GM19328 (cell line): ENCODE measurements around the gene NASP.
A peak's percentile ranks its signal among the peaks of the same experiment; 100 is the strongest.

Experiments used
- ATAC-seq: cut with Tn5 transposase; IDR thresholded peaks from one replicate; pipeline ENCODE4 v1.9.1; 2021; ENCODE audit warnings: mild to moderate bottlenecking, moderate library complexity; ENCODE audit not compliant: unreplicated experiment

Gene NASP, protein sequence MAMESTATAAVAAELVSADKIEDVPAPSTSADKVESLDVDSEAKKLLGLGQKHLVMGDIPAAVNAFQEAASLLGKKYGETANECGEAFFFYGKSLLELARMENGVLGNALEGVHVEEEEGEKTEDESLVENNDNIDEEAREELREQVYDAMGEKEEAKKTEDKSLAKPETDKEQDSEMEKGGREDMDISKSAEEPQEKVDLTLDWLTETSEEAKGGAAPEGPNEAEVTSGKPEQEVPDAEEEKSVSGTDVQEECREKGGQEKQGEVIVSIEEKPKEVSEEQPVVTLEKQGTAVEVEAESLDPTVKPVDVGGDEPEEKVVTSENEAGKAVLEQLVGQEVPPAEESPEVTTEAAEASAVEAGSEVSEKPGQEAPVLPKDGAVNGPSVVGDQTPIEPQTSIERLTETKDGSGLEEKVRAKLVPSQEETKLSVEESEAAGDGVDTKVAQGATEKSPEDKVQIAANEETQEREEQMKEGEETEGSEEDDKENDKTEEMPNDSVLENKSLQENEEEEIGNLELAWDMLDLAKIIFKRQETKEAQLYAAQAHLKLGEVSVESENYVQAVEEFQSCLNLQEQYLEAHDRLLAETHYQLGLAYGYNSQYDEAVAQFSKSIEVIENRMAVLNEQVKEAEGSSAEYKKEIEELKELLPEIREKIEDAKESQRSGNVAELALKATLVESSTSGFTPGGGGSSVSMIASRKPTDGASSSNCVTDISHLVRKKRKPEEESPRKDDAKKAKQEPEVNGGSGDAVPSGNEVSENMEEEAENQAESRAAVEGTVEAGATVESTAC

DNA sequence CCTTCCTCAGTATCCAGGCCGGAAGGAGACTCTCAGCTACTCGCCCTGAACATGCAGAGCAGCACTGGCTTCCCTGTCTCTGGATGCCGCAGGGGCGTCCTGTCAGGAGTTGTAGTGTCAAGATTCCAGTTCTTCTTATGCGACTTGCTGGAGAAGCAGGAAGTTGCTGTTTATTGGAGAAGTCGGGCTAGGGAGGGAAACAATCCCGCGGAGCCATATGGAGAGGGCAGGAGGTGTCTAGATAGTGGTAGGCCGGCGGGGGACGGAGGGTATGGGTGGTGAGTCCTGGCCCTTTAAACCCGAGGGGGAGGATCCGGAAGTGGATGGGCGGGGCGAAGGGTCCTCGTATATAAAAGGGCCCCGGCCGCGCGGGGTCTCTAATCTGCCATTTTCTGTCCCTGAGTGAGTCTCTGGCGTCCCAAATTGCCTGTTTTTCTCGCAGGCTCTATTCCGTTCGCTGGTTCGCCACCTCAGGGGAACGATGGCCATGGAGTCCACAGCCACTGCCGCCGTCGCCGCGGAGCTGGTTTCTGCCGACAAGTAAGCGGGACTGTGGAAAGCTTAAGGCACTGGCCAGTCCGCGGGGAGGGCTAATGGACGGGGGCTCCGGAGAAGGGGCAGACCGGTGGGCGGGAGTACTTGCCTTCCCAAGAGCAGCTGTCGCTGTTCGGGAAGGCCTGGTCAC is at the start of gene NASP:
Gene NASP, plus strand, starts transcription at position 376 of the 685 bp plus-strand sequence. Its CDS starts 106 bp downstream, at position 482.
- peak; percentile 46 for ATAC-seq

DNA sequence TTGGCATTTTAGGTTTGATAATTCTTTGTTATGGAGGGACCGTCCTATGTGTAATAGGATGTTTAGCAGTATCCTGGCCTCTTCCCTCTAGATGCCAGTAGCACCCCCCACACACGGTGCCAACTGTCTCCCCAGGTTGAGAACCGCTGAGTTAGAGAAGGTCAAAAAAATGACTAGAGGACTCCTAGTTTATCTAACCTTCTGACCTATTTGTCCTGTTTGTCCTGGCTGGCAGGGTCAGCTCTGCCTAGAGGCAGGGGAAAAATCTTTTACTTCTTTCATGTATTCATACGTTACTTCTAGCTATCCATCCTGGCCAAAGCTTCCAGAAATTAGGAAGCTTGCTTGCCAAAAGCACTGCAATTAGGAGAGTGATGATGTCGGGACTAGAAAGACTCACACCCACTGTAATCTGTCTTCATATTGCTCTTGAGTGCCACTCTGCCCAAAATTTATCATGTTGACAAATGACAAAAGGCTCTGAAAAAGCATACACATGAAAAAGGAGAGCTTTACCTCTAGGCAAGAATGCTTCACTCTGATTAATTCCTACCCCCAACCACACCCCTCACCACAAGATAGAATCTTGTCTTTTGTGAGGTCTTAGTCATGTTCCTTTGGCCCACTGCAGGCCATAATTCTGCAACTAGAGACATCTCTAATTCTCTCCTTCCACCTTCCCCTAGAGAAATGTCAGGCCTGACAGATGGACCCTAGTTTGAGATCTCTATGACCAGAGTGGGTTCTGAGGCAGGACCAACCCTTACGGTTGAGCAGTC is 47.7 kb upstream of the NASP start:
- no peak for ATAC-seq

DNA sequence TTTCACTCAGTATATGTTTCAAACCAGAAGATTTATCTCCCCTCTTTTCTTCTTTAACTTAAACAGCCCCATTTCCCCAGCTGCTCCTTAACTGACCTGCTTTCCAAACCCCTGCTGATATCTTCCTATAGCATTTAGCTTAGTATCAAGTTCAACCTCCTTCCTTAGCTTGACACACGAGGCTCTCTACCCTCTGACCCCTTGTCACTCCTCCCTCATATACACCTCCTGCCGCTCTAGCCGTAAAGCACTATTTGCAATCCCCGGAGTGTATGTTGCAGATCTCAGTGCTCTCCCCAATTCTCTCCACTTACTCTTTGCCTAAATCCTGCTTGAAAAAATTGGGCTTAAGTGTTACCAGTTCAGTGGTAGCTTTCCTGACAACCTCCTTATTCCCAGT is 47.0 kb upstream of the NASP start:
- no peak for ATAC-seq

DNA sequence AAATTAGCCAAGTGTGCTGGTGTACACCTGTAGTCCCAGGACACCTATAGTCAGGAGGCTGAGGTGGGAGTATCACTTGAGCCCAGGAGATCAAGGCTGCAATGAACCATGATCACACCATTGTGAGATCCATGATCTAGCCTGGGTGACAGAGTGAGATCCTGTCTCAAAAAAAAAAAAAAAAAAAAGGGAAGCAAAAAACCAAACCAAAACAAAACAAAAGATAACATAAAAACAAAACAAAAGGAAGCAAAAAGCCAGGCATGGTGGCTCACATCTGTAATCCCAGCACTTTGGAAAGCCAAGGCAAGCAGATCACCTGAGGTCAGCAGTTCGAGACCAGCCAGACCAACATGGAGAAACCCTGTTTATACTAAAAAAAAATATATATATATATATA is 42.6 kb upstream of the NASP start:
- ATAC-seq, result no peak

DNA sequence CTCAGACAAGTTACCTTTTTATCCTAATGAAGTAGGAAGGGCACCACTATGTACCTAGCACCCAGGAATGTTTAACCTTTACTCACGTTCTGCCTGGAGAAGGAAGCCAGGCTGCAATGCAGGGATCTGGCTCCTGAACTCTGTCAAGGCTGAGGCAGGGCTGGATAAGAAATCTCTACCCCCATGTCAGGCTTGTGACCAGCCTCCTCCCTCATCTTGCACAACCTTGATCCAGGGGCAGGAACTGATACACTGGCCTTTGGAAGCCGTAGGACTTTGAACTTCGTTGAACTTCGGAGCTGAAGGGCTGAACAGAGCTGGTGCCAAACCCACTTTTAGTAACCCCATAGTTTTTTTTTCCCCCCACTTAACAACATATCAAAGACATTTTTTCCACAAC is 41.2 kb upstream of the NASP start:
- no peak for ATAC-seq

DNA sequence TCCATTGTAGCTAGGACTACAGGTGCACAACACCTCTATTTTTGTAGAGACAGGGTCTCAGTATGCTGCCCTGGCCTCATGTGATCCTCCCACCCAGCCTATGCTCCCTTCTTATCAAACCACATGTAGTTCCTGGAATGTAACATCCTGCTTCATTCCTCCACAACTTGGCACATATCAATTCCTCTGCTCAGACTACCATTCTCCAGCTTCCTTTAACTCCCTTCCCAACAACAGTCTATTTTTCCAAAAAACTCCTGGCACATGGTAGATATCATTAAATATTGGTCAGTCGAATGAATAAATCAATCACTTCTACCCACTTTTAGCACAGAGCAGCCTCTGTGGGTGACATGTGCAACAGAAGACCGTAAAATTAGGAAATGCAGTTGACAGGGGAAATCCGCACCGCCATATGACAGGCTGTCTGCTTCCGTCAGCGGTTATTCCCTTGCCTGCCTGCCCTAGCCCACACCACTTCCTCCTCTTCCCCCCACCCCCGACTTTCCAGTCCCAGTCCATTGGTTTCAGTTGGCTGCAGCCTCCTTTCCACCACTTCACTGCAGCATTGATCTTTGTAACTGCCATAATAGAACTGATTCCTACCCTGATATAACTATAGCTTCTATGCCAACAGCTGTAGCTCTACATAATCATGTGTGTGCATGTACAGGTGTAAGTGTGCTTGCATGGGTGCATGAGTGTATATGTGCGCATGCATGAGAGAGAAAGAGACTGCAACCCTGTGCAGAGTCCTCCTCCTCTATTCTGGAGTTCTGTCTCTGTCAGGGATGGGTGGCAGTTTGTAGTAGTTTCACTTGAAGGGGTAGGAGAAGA is 40.0 kb upstream of the NASP start:
- ATAC-seq, result no peak

DNA sequence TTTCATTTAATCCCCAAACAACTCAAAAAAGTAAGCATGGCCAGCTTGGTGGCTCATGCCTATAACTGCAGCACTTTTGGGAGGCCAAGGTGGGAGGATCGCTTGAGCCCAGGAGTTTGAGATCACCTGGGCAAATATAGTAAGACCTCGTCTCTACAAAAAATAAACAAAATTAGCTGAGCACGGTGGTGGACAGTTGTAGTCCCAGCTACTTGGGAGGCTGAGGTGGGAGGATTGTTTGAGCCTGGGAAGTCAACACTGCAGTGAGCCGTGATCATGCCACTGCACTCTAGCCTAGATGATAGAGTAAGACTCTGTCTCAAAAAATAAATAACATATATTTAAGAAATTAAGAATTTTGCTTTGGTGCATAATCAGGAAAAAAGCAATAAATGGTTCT is 39.3 kb upstream of the NASP start:
- no peak for ATAC-seq

DNA sequence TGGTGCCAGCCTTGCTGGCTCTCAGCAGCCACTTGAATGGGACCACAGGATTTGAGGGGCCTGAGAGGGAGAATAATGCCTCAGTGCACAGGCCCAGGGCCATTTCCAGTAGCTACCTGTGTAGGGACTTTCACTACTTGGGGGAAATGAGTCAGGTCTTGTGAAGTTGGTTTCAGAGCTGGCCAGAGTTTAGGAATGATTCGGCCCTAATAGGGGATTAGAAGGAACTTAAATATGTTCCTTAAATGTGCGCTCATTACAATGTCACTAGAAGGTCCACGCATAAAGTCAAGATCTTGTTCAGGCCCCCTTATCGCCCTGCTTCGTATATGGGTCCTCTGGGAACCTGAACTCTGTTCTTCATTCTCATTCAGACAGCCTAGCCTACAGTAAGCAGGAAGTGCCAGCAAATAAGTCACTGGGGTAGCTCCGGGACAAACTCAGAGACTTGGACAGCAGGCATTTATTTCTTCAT is 38.8 kb upstream of the NASP start:
- no peak for ATAC-seq

DNA sequence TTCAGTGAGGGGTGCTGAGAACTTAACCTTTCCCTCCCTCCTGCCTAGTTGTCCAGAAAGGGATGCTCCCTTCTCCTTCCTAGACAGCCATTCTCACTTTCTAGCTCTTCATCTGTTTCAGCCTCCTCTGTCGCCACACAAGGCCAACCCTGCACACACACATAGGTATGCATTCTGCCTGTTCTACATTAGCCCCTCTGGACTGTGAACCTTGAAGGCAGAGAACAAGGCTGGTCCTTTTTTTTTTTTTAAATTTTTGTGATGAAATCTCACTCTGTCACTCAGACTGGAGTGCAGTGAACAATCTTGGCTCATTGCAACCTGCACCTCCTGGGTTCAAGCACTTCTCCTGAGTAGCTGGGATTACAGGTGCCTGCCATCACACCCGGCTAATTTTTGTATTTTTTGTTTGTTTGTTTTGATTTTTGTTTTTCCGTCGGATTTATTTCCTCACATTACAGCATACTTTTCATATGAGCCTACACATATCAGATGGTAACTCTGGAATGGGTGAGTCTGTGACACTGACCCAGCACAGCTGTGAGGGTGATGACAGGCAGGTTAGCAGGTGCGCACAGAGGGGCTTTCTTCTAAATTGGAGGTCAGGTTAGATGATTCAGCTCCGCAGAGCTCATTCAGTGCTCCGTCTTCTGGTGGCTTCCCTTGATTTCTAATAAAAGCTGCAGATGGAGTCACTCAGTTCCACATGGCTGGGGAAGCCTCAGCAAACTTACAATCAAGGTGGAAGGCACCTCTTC is 38.1 kb upstream of the NASP start:
- no peak for ATAC-seq

DNA sequence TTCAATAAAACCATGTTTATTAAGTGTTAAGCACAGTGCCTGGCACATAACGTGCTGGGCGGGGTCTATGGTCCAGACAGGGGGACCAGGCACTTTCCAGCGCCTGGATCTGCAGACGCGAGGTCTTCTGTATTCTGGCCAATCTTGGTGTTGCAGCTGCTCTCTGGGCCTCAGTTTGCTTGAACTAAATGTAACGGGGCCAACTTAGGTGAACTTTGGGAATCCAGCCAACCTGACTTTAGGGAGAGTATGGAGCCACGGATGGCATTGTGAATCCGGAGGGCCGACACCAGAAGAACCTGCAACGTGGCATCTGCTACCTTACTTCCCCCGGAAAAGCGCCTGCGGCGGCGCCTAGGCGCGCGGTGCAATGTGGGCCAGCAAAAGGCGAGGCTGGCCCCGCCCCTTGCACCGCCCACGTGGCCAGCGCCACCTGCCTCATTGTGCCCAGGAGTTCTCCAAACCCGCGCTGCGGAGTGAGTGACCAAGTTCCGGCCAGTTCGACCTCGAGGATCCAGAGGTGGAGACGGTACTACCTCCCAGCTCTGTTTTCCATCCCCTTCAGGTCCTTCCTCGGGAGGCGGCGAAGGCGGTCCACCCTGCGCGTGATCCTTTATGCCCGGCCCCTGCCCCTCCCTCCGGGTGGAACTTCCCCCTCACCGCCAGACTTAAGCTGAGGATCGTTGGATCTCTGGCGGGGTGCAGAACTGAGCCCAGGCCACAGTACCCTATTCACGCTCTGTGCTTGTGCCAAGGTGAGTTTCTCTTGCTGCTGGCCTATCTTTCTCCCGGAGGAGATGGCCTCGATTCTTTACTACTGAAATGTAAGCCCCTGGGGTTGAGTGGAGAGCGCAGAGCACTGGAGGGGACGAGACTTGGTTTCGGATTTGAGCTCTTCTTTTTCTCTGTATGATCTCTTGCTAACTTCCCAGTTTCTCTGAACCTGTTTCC is 33.2 kb upstream of the NASP start, which contains the start of gene AKR1A1:
Gene AKR1A1, plus strand, starts transcription at position 426 of the 951 bp plus-strand sequence. CDS start 10,969 bp downstream, outside the sequence.
- peak; percentile 83 for ATAC-seq

DNA sequence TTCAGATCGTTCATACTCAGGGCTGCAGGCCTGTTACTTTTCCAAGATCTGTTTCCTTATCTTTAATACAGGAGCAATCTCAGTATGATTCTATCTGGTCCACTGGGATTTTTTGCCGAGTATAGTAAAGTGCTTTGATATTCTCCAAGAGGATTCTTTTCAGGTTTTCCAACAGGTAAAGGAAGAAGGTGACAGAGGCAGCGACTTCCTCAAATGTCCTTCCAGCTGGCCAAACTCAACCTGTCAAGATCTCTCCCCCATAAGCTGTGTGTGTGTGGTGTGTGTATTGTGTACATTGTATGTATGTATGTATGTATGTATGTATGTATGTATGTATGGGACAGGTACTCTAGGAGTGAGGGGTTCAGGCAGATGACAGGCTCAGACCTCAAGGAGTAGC is 32.2 kb upstream of the NASP start:
- no peak for ATAC-seq

DNA sequence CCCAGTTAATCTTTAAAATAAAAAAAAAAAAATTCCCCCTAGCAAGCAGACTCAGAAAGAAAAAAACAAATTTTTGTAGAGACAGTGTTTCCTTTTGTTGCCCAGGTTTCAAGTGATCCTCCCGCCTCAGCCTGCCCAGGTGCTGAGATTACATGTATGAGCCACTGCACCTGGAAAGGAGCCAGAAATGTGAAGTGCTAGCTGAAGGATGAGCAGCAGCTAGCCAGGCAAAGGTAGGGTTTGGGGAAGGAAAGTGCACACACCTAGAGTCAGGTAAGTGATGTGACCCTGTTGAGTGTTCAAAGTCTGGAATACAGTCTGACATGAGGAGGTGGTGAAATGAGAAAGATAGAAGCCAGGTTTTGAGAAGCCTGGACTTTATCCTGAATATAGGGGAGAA is 31.5 kb upstream of the NASP start:
- no peak for ATAC-seq

DNA sequence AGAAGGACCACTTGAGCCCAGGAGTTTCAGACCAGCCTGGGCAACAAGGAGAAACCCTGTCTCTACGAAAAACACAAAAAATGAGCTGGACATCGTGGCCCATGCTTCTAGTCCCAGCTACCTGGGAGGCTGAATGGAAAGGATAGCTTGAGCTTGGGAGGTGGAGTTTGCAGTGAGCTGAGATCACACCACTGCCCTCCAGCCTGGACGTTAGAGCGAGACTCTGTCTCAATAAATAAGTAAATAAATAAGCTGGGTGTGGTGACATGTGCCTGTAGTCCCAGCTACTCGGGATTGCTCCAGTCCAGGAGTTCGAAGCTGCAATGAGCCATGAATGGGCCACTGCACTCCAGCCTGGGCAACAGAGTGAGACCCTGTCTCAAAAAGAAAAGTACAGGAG is 29.6 kb upstream of the NASP start:
- ATAC-seq, result no peak

DNA sequence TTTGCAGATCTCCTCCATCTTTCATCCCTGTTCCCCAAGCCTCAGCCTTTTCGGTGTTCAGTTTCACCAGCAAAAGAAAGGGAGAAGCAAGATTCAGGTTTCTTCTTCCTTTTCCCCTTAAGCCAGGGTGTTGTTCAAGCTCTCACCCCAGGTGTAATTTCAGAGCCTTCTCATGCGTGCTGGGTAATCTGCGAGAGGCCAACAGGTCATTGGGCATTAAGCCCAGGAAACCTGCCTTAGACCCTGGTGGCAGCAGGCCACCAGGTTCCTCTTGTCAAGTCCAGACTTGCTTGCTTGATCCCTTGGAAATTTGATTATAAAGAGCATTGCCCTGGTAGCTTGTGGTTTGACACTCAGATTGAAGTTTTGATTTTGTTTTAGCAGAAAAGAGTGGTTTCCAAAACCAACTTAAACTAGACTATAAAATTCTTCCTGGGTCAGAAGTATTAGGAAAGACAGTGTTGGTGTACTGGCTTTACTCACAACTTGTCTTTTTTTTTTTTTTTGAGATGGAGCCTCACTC is 26.4 kb upstream of the NASP start:
- ATAC-seq, result no peak

DNA sequence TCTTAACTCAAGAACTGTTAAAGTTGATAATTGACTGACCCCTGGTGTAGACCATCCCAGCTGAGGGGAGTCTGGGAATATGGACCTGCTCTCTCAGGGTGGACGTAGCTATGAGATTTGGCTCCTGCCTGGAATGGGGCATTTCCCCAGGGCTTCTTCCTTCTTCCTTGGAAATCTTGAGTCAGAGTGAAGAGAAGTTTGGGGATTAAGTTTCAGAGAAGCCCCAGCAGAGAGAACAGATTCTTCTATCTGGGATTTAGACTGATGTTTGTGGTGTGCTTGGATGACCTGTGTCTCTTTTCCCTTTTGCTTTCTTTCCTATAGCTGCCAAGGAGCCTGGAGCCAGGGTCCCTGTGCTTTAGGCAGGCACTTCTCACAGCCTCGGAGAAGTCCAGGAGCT is 20.0 kb upstream of the NASP start:
- no peak for ATAC-seq

DNA sequence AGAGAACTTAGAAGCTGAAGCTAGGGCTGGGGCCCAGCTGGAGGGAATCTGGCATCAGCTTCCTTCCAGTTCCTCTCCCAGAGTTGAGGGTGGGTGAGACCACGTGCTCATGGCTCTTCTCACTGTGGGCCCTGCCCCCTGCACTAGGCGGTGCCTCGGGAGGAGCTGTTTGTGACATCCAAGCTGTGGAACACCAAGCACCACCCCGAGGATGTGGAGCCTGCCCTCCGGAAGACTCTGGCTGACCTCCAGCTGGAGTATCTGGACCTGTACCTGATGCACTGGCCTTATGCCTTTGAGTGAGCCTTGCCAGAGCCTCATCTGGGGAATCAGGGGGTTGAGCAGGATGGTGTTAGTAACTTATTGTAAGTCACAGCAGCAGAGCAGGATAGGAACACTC is 17.1 kb upstream of the NASP start:
- ATAC-seq, result no peak

DNA sequence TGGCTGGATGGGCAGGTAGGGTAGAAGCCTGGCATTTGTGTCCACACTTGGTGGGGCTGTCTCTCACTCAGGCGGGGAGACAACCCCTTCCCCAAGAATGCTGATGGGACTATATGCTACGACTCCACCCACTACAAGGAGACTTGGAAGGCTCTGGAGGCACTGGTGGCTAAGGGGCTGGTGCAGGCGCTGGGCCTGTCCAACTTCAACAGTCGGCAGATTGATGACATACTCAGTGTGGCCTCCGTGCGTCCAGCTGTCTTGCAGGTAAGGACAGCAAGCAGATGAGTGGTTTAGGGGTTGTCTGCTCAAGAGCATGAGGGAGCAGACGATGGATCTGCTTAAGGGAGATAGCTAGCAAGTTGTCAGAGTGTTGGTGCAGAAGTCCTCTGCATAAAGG is 15.9 kb upstream of the NASP start:
- no peak for ATAC-seq

DNA sequence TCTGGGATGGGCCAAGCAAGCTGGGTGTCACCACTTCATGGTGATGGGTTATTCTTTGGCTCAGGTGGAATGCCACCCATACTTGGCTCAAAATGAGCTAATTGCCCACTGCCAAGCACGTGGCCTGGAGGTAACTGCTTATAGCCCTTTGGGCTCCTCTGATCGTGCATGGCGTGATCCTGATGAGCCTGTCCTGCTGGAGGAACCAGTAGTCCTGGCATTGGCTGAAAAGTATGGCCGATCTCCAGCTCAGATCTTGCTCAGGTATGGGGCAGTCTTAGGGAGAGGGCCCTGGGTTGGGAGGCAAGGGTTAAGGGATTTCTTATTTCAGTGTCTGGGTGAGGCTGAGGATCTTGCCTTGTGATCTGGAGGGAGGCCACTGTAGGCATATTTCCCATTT is 15.4 kb upstream of the NASP start:
- no peak for ATAC-seq
